Testis (tissue), 3 donors: ENCODE measurements around the gene PEF1. TPM values are rescaled to one million over a fixed set of nuclear protein-coding genes. Genes with fewer than 3 reads are reported as not detected.

Source experiments
- DNase-seq: peaks from one replicate; pipeline ENCODE4 v3.0.0-alpha.2; 2019
- H3K27ac ChIP-seq, 2 donors: fragments of 200-600 bp; sonication (generic); one replicate each; pipeline ENCODE4 v1.5.1; 2019
- H3K27me3 ChIP-seq: fragments of 200-600 bp; sonication (generic); one replicate; pipeline ENCODE4 v1.5.1; 2019
- H3K36me3 ChIP-seq: fragments of 200-600 bp; sonication (generic); one replicate; pipeline ENCODE4 v1.5.1; 2017; ENCODE audit warnings: low read depth; ENCODE audit errors: missing control alignments
- H3K4me1 ChIP-seq: fragments of 200-600 bp; sonication (generic); one replicate; pipeline ENCODE4 v1.5.1; 2019
- H3K4me3 ChIP-seq, 2 donors: fragments of 200-600 bp; sonication (generic); one replicate each; pipeline ENCODE4 v1.5.1; 2017 to 2019
- H3K9me3 ChIP-seq: fragments of 200-600 bp; sonication (generic); one replicate; pipeline ENCODE4 v1.5.1; 2017
- POLR2A ChIP-seq: fragments of 450-650 bp; IDR thresholded peaks from one replicate; pipeline ENCODE4 v1.6.1; 2017; ENCODE audit warnings: antibody characterized with exemption, mild to moderate bottlenecking, moderate library complexity
- WGBS, 2 donors: methylation state at CpG; one replicate each; pipeline ENCODE4 v1.1.5; 2018; 5-methylcytosine and 5-hydroxymethylcytosine counted together
- intact Hi-C: fragments of 100-400 bp; cut with DNase I; formaldehyde crosslinking; loops from one replicate; pipeline ENCODE4 v1.15.1; 2023; ENCODE audit warnings: low total_unique reads
- polyA plus RNA-seq: library from polyadenylated mRNA; stranded (reverse); fragments of 350-450 nt; fragmentation: Illumina TruSeq; extraction: RNeasy Lipid Tissue Mini Kit (QIAGEN cat#74804); gene quantifications from one replicate; pipeline ENCODE4 v1.2.3, GENCODE V29; 2014; ENCODE audit warnings: low read depth, low replicate concordance; ENCODE audit not compliant: insufficient read depth
- total RNA-seq, 2 donors: library from RNA; depleted of rRNA; stranded (reverse); fragments of >200 nt; gene quantifications; one replicate each; pipeline ENCODE4 v1.2.3, GENCODE V29; 2016
- TF ChIP-seq, protein P1 (sequence below), 3 experiments: fragments of 450-650 bp in 2 of 3; fragments of 200-600 bp in 1 of 3; sonication (generic) in 1 of 3; IDR thresholded peaks; one replicate each; pipeline ENCODE4 v1.5.1; 2016 to 2019; ENCODE audit warnings: antibody characterized with exemption in 3 of 3, mild to moderate bottlenecking in 2 of 3, moderate library complexity in 1 of 3

The PEF1 gene
- total and polyA plus RNA-seq, 3 donors from 2014 or later, result 73.5 to 124 (median 81.4) TPM

DNA sequence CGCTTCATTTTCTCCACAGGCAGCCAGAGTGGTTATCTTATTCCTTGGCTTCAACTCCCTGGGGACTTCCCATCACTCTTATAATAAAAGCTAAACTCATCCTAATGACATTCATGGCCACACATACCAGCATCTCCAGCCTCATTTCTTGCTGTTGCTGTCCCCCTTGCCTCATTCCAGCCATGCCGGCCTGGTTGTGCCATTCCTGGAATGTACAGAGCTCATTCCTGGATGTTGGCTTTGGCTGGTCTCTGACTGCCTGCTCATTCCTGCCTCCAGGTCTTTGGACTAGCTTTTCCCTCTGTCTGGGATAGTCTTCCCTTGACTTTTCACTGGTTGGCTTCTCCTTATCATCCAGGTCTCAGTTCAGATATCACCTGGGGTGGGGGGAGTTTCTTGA lies 2.4 kb upstream of the PEF1 start:
- WGBS, 2 donors, result 57 to 64% methylated on average over 2 of the region's 2 CpGs

DNA sequence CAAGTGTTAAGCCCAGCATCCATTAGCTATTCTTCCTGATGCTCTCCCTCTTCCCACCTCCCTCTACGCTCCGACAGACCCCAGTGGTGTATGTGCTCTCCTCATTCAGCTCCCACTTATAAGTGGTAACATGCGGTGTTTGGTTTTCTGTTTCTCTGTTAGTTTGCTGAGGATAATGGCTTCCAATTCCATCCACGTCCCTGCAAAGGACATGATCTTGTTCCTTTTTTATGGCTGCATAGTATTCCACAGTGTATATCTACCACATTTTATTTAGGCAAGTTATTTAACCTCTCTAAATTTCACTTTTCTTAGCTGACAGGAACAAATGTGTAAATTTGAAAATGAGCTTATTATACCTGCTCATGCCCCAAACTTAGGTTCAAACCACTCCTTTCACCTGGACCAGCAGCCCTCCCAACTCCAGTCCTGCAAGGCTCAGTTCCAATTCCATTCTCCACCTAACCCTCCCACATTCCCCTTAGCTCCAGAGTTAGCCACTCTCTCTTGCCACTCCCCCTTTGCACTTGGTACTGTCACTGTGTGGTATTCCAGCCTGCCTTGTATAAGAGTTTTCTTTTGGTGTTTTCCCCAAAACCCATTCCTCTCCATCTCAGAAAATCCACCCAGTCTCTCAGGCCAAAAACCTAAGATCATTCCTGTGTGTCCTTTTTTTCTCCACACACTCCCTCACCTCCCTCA lies 1.7 kb upstream of the PEF1 start:
- intact Hi-C loops, result no loop called here
- Histone ChIP-seq H3K36me3 (no peaks in the 10 kb centered on the region), H3K27ac (peak overlapping the region in 1 of 2 donors; percentile 7), H3K9me3 (no peaks in the 10 kb centered on the region), H3K27me3 (no peaks in the 10 kb centered on the region), H3K4me1 (peaks cover 27% of the 10 kb centered on the region), H3K4me3 (no peak overlapping the region)
- no peak for TF ChIP-seq POLR2A
- TF ChIP-seq, protein P1, sequence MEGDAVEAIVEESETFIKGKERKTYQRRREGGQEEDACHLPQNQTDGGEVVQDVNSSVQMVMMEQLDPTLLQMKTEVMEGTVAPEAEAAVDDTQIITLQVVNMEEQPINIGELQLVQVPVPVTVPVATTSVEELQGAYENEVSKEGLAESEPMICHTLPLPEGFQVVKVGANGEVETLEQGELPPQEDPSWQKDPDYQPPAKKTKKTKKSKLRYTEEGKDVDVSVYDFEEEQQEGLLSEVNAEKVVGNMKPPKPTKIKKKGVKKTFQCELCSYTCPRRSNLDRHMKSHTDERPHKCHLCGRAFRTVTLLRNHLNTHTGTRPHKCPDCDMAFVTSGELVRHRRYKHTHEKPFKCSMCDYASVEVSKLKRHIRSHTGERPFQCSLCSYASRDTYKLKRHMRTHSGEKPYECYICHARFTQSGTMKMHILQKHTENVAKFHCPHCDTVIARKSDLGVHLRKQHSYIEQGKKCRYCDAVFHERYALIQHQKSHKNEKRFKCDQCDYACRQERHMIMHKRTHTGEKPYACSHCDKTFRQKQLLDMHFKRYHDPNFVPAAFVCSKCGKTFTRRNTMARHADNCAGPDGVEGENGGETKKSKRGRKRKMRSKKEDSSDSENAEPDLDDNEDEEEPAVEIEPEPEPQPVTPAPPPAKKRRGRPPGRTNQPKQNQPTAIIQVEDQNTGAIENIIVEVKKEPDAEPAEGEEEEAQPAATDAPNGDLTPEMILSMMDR (IDR thresholded peaks at IDR 0.05), result no peak
- 64 to 87% methylated on average over 4 of the region's 4 CpGs for WGBS, 2 donors
- no peak for DNase-seq

More for the DNA sequence above, 2.4 kb upstream of the PEF1 start:
- TF ChIP-seq, protein P1 (IDR thresholded peaks at IDR 0.05), result no peak
- no peak for TF ChIP-seq POLR2A
- Histone ChIP-seq H3K4me1 (peaks cover 27% of the 10 kb centered on the region), H3K36me3 (no peaks in the 10 kb centered on the region), H3K4me3 (no peak overlapping the region), H3K9me3 (no peaks in the 10 kb centered on the region), H3K27ac (no peak overlapping the region), H3K27me3 (no peaks in the 10 kb centered on the region)
- intact Hi-C loops, result no loop called here
- no peak for DNase-seq

DNA sequence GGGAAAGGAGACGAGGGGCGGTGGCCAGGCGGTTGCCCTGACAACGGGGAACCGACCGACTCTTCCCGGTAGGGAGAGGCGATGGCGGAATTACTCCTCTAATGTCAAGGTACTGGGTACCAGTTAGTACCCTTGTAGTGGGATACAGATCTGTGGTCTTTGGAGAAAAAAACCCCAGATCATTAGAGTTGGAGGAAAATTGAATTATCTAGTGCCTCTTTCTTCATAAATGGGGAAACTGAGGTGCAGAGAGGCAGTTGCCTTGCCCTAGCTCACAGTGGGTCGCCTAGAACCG lies 545 bp upstream of the PEF1 start:
- TF ChIP-seq, protein P1 (IDR thresholded peaks at IDR 0.05), result no peak
- peak overlapping the region; percentile 81 to 89 for H3K4me3 ChIP-seq
- H3K27ac ChIP-seq, result peak overlapping the region; percentile 94 to 95
- no peaks in the 10 kb centered on the region for H3K9me3 ChIP-seq
- 0 to 1% methylated on average over 11 of the region's 11 CpGs for WGBS, 2 donors
- no peaks in the 10 kb centered on the region for H3K27me3 ChIP-seq
- no peak for DNase-seq
- H3K4me1 ChIP-seq, result peaks cover 18% of the 10 kb centered on the region
- intact Hi-C loops, result no loop called here
- no peaks in the 10 kb centered on the region for H3K36me3 ChIP-seq

DNA sequence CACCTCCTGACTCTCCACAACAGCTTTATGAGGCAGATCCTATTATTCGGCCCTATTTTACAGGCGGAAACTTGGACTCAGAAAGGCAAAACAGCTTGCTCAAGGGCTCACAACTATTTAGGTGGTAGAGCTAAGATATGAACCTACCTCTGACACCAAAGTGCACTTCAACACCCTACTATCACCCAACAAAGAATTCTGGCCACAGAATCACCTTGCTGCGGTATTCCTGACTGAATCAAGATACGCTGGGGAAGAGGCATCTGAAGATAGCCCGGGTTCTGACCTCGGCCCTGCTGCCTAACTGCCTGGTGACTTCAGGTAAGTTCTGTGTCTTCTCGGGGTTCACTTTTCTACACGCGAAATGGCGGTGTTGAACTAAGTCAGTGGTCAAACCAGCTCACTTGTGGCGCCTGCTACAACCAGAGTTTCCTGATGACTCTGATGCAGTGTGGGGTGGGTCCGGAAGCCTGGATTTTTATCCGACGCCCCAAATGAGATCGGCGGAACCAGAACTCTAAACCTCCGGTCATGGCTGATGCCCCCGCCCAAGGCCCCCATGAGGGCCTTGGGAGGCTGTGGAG lies 608 bp downstream of the PEF1 start:
- H3K27ac ChIP-seq, result peak overlapping the region; percentile 94 to 95

More for the DNA sequence above, 608 bp downstream of the PEF1 start:
- peaks cover 18% of the 10 kb centered on the region for H3K4me1 ChIP-seq
- intact Hi-C loops, result no loop called here
- no peak for TF ChIP-seq POLR2A
- TF ChIP-seq, protein P1 (IDR thresholded peaks at IDR 0.05), result no peak
- WGBS, 2 donors, result 5% methylated on average over 16 to 18 of the region's 18 CpGs
- peak overlapping the region; percentile 81 to 89 for H3K4me3 ChIP-seq
- H3K36me3 ChIP-seq, result no peaks in the 10 kb centered on the region
- no peak for DNase-seq
- no peaks in the 10 kb centered on the region for H3K27me3 ChIP-seq
- H3K9me3 ChIP-seq, result no peaks in the 10 kb centered on the region
